Activated CD4-positive, CD25-positive, alpha-beta regulatory T cell treated with anti-CD3 and anti-CD28 coated beads, Interleukin-2, amount 50 U/mL, for 24 hours (primary cell): ENCODE results near the gene KRT84.
"Not testable (repeated sequence)": the region's sequence is repeated elsewhere in the genome, so short reads cannot be mapped to it uniquely, and the experiment has no call there.

Experiments
- ATAC-seq, 2 donors: fragments of 150-1000 bp; cut with Tn5 transposase; one replicate each; pipeline ENCODE4 v1.10.0; 2021; ENCODE audit warnings: mild to moderate bottlenecking in 1 of 2, moderate library complexity in 1 of 2

KRT84 gene

GRCh38 chr12:52410589-52411248 is 25.3 kb upstream of the KRT84 start:
- not testable (repeated sequence) for ATAC-seq

- ATAC-seq = no peak
Observed at GRCh38 chr12:52407918-52408317, 22.5 kb upstream of the KRT84 start.

- ATAC-seq = no peak
Observed at GRCh38 chr12:52405922-52406385, 20.5 kb upstream of the KRT84 start, which contains the start of gene KRT82. TSS of gene KRT82 (minus strand) at chr12:52406335. CDS start at chr12:52406277, 58 bp downstream.

- no peak for ATAC-seq
Observed at GRCh38 chr12:52404951-52405350, 19.5 kb upstream of the KRT84 start.

- ATAC-seq = no peak
Observed at GRCh38 chr12:52403561-52403960, 18.1 kb upstream of the KRT84 start.

GRCh38 chr12:52402873-52403540 is 17.6 kb upstream of the KRT84 start:
- no peak for ATAC-seq

- no peak for ATAC-seq
Observed at GRCh38 chr12:52402377-52402776, 16.9 kb upstream of the KRT84 start.

GRCh38 chr12:52401926-52402325 is 16.5 kb upstream of the KRT84 start:
- no peak for ATAC-seq

GRCh38 chr12:52401526-52401925 is 16.1 kb upstream of the KRT84 start:
- no peak for ATAC-seq

- ATAC-seq = no peak
Observed at GRCh38 chr12:52400906-52401305, 15.5 kb upstream of the KRT84 start.

- no peak for ATAC-seq
Observed at GRCh38 chr12:52399756-52400155, 14.3 kb upstream of the KRT84 start.

- no peak for ATAC-seq
Observed at GRCh38 chr12:52398176-52398575, 12.7 kb upstream of the KRT84 start.

GRCh38 chr12:52396656-52397055 is 11.2 kb upstream of the KRT84 start:
- no peak for ATAC-seq

GRCh38 chr12:52395761-52396434 is 10.4 kb upstream of the KRT84 start:
- no peak for ATAC-seq

- no peak for ATAC-seq
Observed at GRCh38 chr12:52394836-52395405, 9.5 kb upstream of the KRT84 start.

- ATAC-seq = no peak
Observed at GRCh38 chr12:52392465-52393007, 7.1 kb upstream of the KRT84 start.

- ATAC-seq = no peak
Observed at GRCh38 chr12:52391618-52392002, 6.2 kb upstream of the KRT84 start.

- peak in 1 of 2 donors; percentile 22 for ATAC-seq
Observed at GRCh38 chr12:52390739-52391617, 5.5 kb upstream of the KRT84 start.

GRCh38 chr12:52389313-52390207 is 4.1 kb upstream of the KRT84 start:
- no peak for ATAC-seq

- no peak for ATAC-seq
Observed at GRCh38 chr12:52387859-52388258, 2.4 kb upstream of the KRT84 start.

GRCh38 chr12:52383331-52383730 is 2.1 kb downstream of the KRT84 start:
- ATAC-seq = no peak
